ENCODE measurements around the gene KIAA1191.

GRCh38 chr5:176350416-176350815 lies 11.1 kb downstream of the KIAA1191 start:
- no peak for TF ChIP-seq CTCF (IDR thresholded peaks at IDR 0.05)
- no peak for TF ChIP-seq POLR2A (IDR thresholded peaks at IDR 0.05)

Measured in Peyer's patch (tissue), 4 donors.